SK-N-SH treated with all-trans-retinoic acid at 6 μM for 48 hours (cell line): Measurements from ENCODE around the gene IL1R1.

Experiments used
- ARNTL ChIP-seq: fragments of 450-650 bp; formaldehyde crosslinking; IDR thresholded peaks from 2 replicates; pipeline ENCODE4 v1.5.0; 2020; ENCODE audit warnings: low read depth, mild to moderate bottlenecking, moderate library complexity, borderline replicate concordance
- BACH2 ChIP-seq: fragments of 250-450 bp; sonication (Bioruptor Pico); IDR thresholded peaks from 2 replicates; pipeline ENCODE4 v1.9.0; 2021; ENCODE audit warnings: mild to moderate bottlenecking, borderline replicate concordance
- GLIS3 ChIP-seq: fragments of 250-450 bp; sonication (Bioruptor Pico); IDR thresholded peaks from 2 replicates; pipeline ENCODE4 v1.5.0; 2020; ENCODE audit warnings: mild to moderate bottlenecking, moderate library complexity
- ZFP3 ChIP-seq: fragments of 250-450 bp; sonication (Bioruptor Pico); IDR thresholded peaks from 2 replicates; pipeline ENCODE4 v1.5.0; 2020; ENCODE audit warnings: mild to moderate bottlenecking, moderate library complexity
- ZFP30 ChIP-seq: fragments of 450-650 bp; formaldehyde crosslinking; IDR thresholded peaks from 2 replicates; pipeline ENCODE4 v1.5.0; 2022; ENCODE audit warnings: mild to moderate bottlenecking, moderate library complexity
- ZNF70 ChIP-seq: fragments of 450-650 bp; formaldehyde crosslinking; IDR thresholded peaks from 2 replicates; pipeline ENCODE4 v1.5.0; 2020; ENCODE audit warnings: mild to moderate bottlenecking, moderate library complexity
- TF ChIP-seq, protein P1 (sequence below): fragments of 250-450 bp; sonication (Bioruptor Pico); IDR thresholded peaks from 2 replicates; pipeline ENCODE4 v1.5.1; 2020; ENCODE audit warnings: low read depth, mild to moderate bottlenecking, moderate library complexity

DNA sequence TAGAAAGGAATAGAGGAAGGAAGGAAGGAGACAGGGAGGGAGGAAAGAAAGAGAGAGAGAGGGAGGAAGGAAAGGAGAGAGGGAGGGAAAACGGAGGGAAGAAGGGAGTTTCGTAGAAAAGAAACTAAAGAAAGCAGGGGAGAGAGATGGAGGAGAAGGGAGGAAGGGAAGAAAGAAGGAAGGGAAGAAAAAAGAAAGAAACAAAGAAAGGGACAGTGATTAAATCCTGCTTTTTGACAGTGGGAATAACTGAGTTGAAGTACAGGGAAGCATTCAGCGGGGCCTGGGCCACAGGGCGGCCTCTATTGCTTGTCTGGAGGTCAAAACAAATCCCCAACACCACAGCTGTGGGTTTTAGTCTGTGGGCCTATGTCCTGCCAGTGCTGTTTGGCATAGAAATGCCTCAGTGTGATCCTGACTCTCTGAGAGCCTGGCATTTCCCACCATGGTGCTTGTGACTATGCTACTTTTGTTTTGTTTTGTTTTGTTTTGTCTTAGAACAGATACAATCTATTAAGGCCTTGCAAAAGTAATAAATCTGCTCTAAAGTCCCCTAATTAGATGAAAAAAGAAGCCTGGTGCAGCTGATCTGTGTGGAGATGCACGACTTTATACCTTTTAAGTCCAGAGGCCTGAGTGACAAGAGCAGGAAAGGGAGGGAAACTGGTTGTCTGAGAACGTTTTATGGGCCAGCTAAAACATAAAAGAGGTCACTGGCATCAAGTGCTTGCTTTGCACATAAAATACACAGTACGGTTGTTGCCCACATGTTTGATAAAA lies 84.3 kb downstream of the IL1R1 start:
- TF ChIP-seq ARNTL (no peak), GLIS3 (CRISPR knock-in tag) (no peak), ZFP3 (CRISPR knock-in tag) (no peak), ZFP30 (no peak), ZNF70 (CRISPR knock-in tag) (no peak), BACH2 (CRISPR knock-in tag) (no peak)
- TF ChIP-seq, protein P1, sequence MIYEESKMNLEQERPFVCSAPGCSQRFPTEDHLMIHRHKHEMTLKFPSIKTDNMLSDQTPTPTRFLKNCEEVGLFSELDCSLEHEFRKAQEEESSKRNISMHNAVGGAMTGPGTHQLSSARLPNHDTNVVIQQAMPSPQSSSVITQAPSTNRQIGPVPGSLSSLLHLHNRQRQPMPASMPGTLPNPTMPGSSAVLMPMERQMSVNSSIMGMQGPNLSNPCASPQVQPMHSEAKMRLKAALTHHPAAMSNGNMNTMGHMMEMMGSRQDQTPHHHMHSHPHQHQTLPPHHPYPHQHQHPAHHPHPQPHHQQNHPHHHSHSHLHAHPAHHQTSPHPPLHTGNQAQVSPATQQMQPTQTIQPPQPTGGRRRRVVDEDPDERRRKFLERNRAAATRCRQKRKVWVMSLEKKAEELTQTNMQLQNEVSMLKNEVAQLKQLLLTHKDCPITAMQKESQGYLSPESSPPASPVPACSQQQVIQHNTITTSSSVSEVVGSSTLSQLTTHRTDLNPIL (CRISPR knock-in tag): no peak
